ENCODE measurements around the gene YJEFN3. TPM values are rescaled to one million over a fixed set of nuclear protein-coding genes. Genes with fewer than 3 reads are reported as not detected.

The YJEFN3 gene
- total RNA-seq, 1 donor from 2014 or later: 4.5 TPM

- no peak for DNase-seq (ENCODE audit: low read depth)
Measured at GRCh38 chr19:19535311-19536191, 6.8 kb downstream of the YJEFN3 start.

DNA sequence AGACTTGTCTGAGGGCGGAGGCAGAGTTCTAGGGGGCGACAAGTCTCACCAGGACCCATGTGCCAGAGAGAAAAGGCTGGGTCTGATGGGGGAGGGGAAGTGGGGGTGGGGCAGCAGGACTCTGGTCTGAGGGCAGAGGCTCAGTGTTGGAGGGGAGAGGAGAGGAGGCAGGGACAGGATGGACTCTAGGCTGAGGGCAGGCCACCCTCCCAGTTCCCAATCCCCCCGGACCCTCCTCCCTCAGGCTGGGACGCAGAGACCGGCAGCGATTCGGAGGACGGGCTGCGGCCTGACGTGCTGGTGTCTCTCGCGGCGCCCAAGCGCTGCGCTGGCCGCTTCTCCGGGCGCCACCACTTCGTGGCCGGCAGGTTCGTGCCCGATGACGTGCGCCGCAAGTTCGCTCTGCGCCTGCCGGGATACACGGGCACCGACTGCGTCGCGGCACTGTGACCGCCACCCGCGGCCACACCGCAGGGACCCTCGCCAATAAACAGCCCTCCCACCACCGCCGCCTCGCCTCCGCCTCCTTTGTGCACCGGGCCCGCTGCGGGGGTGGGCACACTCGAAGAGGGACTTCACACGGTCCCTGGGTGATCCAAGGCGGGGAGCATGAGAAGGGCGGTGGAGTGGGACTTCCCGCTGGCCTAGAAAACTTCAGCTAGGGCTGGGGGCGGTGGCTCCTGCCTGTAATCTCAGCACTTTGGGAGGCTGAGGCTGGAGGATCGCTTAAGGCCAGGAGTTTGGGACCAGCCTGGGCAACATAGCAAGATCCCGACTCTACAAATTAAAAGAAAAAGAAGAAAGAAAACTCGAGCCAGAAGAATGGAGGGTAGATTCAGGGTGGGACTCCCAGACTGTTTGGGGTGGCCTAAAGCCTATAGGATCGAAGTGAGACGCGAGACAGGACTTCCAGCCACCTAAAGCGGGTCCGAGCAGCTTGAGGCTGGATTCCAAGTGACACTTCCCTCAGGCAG is 8.7 kb downstream of the YJEFN3 start:
- no peak for DNase-seq (ENCODE audit: low read depth)

GRCh38 chr19:19538061-19538784 is 9.5 kb downstream of the YJEFN3 start, which contains the start of gene CILP2:
TSS of gene CILP2 (plus strand) at chr19:19538265. CDS start at chr19:19538350, 85 bp downstream.
- no peak for DNase-seq (ENCODE audit: low read depth)

DNA sequence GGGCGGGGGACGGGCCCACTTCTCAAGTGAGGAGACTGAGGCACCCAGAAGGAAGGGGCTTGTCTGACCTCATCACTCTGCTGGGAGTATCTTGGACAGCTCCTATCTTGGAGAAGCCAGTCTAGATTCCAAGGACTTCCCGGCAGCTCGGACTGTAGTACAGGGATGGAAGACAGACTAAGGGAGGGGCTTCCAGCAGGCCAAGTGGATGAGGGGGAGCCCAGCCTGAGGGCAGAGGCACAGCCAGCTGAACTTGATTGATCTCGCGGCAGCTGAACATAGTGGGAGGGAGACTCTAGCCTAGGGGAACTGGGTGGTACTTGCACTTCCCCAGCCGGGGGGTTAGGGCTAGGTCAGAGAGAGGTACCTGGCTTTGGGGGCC is 10.1 kb downstream of the YJEFN3 start:
- DNase-seq (ENCODE audit: low read depth): no peak

GRCh38 chr19:19539698-19540063 is 11.0 kb downstream of the YJEFN3 start:
- no peak for DNase-seq (ENCODE audit: low read depth)

- DNase-seq (ENCODE audit: low read depth): no peak
Measured at GRCh38 chr19:19540064-19540714, 11.5 kb downstream of the YJEFN3 start.

GRCh38 chr19:19540715-19541515 is 12.2 kb downstream of the YJEFN3 start:
- DNase-seq (ENCODE audit: low read depth): no peak

DNA sequence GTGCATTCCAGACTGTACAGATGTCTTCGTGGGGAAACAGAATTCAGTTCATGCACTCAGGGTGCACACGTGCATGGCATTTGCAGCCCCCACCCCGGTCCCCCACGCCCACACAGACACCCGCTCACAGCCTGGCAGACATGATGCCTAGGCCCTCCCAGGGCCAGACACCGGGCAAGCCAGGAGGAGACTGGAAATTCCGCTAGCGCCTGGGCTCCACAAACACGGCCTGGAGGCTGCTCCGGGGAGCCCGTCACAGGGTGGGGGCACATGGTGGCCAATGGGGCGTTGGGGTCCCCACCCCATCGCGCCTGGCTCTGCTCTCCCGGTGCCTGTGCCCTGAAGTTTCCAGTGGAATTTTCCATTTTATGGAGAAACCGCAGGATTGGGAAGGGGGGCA is 12.9 kb downstream of the YJEFN3 start:
- no peak for DNase-seq (ENCODE audit: low read depth)

DNA sequence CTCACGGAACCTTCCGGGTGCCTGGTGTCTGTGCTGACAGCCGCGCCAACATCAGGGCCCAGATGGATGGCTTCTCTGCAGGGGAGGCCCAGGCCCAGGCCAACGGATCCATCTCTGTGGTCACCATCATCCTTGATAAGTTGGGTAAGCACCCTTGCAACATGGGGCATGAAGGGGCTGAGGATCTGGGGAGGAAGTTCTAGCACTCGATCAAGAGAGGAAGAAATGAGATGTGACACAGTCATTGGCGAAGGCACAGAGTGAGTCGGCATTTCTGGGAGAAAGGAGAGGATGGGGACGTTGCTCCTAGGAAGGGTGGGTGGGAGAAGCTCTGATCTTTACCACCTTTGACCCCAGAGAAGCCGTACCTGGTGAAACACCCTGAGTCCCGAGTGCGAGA is 13.8 kb downstream of the YJEFN3 start:
- DNase-seq (ENCODE audit: low read depth): no peak

DNA sequence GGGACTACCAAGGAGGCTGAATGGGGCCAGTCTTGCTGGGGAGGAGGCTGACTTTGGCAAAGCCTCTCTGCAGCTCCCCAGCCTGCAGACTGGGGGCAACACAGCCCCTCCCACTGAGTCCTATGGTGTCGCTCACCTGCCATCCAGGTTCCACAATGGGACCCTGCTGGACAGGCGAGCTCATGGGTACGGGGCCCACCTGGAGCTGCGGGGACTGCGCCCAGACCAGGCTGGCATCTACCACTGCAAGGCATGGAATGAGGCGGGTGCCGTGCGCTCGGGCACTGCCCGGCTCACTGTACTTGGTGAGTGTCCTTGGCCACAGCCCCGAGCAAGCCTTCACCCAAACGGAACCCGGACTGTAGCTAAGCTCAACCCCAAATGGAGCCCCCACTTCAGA is 14.4 kb downstream of the YJEFN3 start:
- no peak for DNase-seq (ENCODE audit: low read depth)

GRCh38 chr19:19543640-19544039 is 14.9 kb downstream of the YJEFN3 start:
- no peak for DNase-seq (ENCODE audit: low read depth)

GRCh38 chr19:19544257-19544953 is 15.7 kb downstream of the YJEFN3 start:
- DNase-seq (ENCODE audit: low read depth): no peak

DNA sequence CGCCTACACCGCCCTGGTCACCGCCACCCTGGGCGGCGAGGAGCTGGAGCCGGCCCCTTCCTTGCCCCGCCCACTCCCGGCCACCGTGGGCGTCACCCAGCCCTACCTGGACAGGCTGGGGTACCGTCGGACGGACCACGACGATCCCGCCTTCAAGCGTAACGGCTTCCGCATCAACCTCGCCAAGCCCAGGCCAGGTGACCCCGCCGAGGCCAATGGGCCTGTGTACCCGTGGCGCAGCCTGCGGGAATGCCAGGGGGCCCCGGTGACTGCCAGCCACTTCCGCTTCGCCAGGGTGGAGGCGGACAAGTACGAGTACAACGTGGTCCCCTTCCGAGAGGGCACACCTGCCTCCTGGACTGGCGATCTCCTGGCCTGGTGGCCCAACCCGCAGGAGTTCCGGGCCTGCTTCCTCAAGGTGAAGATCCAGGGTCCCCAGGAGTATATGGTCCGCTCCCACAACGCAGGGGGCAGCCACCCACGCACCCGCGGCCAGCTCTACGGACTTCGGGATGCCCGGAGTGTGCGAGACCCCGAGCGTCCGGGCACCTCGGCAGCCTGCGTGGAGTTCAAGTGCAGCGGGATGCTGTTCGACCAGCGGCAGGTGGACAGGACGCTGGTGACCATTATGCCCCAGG is 16.4 kb downstream of the YJEFN3 start:
- DNase-seq (ENCODE audit: low read depth): no peak

GRCh38 chr19:19545707-19546106 is 17.0 kb downstream of the YJEFN3 start:
- DNase-seq (ENCODE audit: low read depth): no peak

DNA sequence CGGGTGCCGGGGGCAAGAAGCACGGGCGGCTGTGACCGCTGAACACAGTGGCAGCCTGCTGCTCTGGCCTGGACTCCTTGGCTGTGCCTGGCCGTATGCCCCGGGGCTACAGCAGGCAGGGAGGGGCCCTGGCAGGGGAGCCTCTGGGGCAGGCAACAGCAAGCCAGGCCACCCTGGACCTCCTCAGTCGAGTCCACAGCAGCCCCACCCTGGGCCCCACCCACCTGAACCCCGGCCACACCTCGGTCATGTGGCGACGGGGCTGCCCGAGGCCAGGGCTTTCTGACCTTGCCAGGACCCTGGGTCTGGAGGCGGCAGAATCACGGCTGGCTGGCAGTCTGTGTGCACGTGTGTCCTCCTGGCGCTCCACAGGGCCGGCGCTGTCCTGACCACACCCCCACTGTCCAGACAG is 18.0 kb downstream of the YJEFN3 start:
- no peak for DNase-seq (ENCODE audit: low read depth)

GRCh38 chr19:19547674-19548336 is 19.1 kb downstream of the YJEFN3 start:
- DNase-seq (ENCODE audit: low read depth): no peak

- no peak for DNase-seq (ENCODE audit: low read depth)
Measured at GRCh38 chr19:19548915-19549759, 20.4 kb downstream of the YJEFN3 start.
